Effector memory CD4-positive, alpha-beta T cell (primary cell): ENCODE results near the gene ABHD10.
A peak's percentile ranks its signal among the peaks of the same experiment; 100 is the strongest.

Source experiments
- DNase-seq, 3 donors: peaks; one replicate each; pipeline ENCODE4 v3.0.0-alpha.2; 2020
- H3K27ac ChIP-seq: 2 replicates; pipeline ENCODE4 v1.7.0; 2013; ENCODE audit warnings: mild to moderate bottlenecking, low read length, moderate library complexity; ENCODE audit not compliant: insufficient read depth, poor library complexity, severe bottlenecking
- H3K27me3 ChIP-seq: replicated peaks from 2 replicates; pipeline ENCODE4 v1.7.0; 2013; ENCODE audit warnings: mild to moderate bottlenecking, low read length; ENCODE audit not compliant: insufficient read depth, control insufficient read depth, poor library complexity, severe bottlenecking
- H3K36me3 ChIP-seq: 2 replicates; pipeline ENCODE4 v1.7.0; 2013; ENCODE audit warnings: mild to moderate bottlenecking, low read length, moderate library complexity; ENCODE audit not compliant: control insufficient read depth, insufficient read depth
- H3K4me1 ChIP-seq: 2 replicates; pipeline ENCODE4 v1.7.0; 2013; ENCODE audit warnings: low read length, mild to moderate bottlenecking; ENCODE audit not compliant: control insufficient read depth, insufficient read depth, poor library complexity, severe bottlenecking
- H3K4me3 ChIP-seq: 2 replicates; pipeline ENCODE4 v1.7.0; 2013; ENCODE audit warnings: low read length, low read depth, mild to moderate bottlenecking; ENCODE audit not compliant: insufficient read depth, poor library complexity, severe bottlenecking
- H3K9me3 ChIP-seq: 2 replicates; pipeline ENCODE4 v1.7.0; 2013; ENCODE audit warnings: mild to moderate bottlenecking, low read length, moderate library complexity; ENCODE audit not compliant: control insufficient read depth

The ABHD10 gene

DNA sequence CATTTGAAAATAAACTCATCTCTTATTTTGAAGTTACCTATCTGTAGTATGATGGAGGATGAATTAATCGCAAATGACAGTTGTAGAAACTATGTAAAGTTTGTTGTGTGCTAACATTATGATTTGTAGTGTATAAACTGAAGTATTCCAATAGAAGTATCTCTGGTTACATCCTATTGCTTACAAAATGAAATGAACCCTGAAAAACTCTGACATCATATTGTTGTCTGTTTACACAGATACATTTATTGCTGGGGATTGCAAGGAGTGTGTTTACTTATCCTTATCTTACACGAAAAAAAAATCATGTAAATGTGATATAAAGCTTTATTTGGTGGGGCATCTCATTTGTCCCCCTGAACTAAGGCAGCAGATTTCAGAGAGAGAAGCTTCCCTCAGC, 2.6 kb upstream of the ABHD10 start:
- no peak overlapping the region for H3K4me3 ChIP-seq
- no peaks in the 10 kb centered on the region for H3K9me3 ChIP-seq
- DNase-seq, result no peak
- no peak overlapping the region for H3K27ac ChIP-seq
- H3K36me3 ChIP-seq, result no peaks in the 10 kb centered on the region
- no peaks in the 10 kb centered on the region for H3K27me3 ChIP-seq
- H3K4me1 ChIP-seq, result no peaks in the 10 kb centered on the region

GRCh38 chr3:111979434-111980038, 710 bp downstream of the ABHD10 start:
- no peak for DNase-seq
- Histone ChIP-seq H3K4me1 (no peaks in the 10 kb centered on the region), H3K27ac (peak overlapping the region; percentile 78), H3K9me3 (no peaks in the 10 kb centered on the region), H3K4me3 (peak overlapping the region; percentile 94), H3K36me3 (no peaks in the 10 kb centered on the region), H3K27me3 (no peaks in the 10 kb centered on the region)

GRCh38 chr3:111980716-111981456, 2.1 kb downstream of the ABHD10 start:
- H3K27me3 ChIP-seq, result no peaks in the 10 kb centered on the region
- DNase-seq, result no peak
- no peak overlapping the region for H3K27ac ChIP-seq
- H3K4me1 ChIP-seq, result no peaks in the 10 kb centered on the region
- no peaks in the 10 kb centered on the region for H3K9me3 ChIP-seq
- no peak overlapping the region for H3K4me3 ChIP-seq
- H3K36me3 ChIP-seq, result no peaks in the 10 kb centered on the region

DNA sequence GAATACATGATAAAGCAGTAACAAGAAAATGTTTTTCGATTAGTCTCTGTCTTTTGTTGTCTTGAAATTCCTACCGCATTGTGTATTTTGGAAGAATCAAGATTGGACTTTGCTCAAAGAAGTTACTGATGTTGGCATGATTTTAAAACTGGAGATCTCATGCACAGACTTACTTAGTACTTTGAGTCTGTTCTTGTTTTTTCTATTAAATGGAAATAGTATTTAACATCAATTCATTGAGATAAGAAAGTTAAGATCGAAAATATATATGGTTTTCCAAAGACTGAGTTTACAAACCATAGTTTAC, 2.6 kb downstream of the ABHD10 start:
- no peaks in the 10 kb centered on the region for H3K36me3 ChIP-seq
- no peak overlapping the region for H3K27ac ChIP-seq
- no peaks in the 10 kb centered on the region for H3K4me1 ChIP-seq
- H3K27me3 ChIP-seq, result no peaks in the 10 kb centered on the region
- no peak overlapping the region for H3K4me3 ChIP-seq
- DNase-seq, result no peak
- no peaks in the 10 kb centered on the region for H3K9me3 ChIP-seq

DNA sequence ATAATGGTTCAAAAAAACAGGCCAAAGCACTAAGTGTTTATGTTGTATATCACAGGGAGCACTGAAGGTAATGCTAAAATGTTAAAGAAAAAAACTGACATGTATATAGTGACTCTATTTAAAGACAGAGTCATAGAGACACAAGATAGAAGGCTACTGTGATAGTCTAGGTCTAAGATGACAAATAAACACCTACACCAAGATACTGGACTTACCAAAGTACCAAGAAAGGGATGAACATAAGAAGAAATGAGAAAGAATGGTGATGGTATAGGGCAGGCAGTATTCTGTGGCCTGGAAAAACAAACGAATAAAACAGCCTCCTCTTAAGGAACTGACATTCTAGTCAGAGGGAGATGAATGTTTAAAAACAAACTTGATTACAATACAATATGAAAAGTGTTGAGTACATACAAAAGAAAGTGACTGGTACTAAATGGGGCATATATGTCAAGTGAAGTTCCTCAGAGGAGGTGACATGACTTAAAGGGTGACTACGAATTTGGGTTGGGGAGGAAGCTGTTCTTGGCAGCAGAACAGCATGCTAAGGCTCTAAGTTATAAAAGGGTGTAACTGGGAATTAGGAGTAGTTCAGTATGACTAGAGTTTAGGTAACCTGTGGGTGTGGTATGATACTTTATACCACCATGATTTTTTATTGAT, 5.9 kb downstream of the ABHD10 start:
- Histone ChIP-seq H3K27me3 (no peaks in the 10 kb centered on the region), H3K27ac (no peak overlapping the region), H3K9me3 (no peaks in the 10 kb centered on the region), H3K4me3 (no peak overlapping the region), H3K4me1 (no peaks in the 10 kb centered on the region), H3K36me3 (no peaks in the 10 kb centered on the region)
- DNase-seq, result no peak

GRCh38 chr3:111986800-111987199, 8.0 kb downstream of the ABHD10 start:
- Histone ChIP-seq H3K9me3 (no peaks in the 10 kb centered on the region), H3K27me3 (no peaks in the 10 kb centered on the region), H3K36me3 (peaks cover 7% of the 10 kb centered on the region), H3K4me3 (no peak overlapping the region), H3K27ac (no peak overlapping the region), H3K4me1 (no peaks in the 10 kb centered on the region)
- no peak for DNase-seq

DNA sequence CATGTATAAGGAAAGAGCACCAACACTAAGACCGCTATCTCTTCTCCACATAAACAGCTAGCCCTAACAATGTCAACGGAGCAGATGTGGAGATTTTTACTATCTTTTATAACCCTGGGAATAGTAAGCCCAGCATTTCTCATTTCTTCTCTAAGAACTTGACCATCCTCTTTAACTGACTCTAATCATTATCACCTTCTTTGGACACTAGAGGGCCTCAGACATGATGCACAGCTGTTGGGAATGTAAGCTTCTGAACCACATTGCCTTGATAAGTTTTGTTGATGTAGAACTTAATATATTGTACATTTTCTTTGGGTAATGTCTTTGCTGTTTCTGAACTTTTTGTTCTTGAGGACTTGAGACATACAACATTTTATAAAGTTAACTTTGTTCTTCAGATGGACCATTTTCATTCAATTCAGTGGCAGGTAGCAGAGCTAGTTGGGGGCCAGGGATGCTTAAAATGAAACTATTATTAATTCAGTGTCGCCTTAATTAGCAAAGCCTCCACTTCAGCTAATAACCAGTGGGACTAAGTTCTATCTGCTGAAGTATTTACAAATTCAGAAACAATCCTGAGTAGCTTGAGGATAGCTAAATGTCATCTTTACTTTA, 10.3 kb downstream of the ABHD10 start:
- Histone ChIP-seq H3K27me3 (no peaks in the 10 kb centered on the region), H3K9me3 (no peaks in the 10 kb centered on the region), H3K27ac (no peak overlapping the region), H3K4me3 (no peak overlapping the region), H3K36me3 (peaks cover 18% of the 10 kb centered on the region), H3K4me1 (no peaks in the 10 kb centered on the region)
- DNase-seq, result no peak

DNA sequence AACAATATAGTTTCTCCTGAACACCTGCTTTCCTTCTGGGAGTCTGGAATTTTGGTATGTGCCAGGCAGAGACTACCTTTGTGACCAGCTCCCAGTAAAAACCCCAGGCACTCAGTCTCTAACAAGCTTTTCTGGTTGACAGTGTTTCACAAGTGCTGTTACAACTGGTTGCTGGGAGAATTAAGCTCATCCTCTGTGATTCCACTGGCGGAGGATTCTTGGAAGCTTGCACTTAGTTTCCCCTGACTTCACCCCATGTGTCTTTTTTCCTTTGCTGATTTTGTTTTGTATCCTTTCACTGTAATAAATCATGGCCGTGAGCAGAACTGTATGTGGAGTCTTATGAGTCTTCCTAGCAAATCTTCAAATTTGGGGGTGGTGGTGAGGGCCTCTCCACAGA, 14.2 kb downstream of the ABHD10 start:
- peaks cover 18% of the 10 kb centered on the region for H3K36me3 ChIP-seq
- no peaks in the 10 kb centered on the region for H3K4me1 ChIP-seq
- no peak overlapping the region for H3K27ac ChIP-seq
- DNase-seq, result no peak
- H3K4me3 ChIP-seq, result no peak overlapping the region
- no peaks in the 10 kb centered on the region for H3K9me3 ChIP-seq
- H3K27me3 ChIP-seq, result no peaks in the 10 kb centered on the region

DNA sequence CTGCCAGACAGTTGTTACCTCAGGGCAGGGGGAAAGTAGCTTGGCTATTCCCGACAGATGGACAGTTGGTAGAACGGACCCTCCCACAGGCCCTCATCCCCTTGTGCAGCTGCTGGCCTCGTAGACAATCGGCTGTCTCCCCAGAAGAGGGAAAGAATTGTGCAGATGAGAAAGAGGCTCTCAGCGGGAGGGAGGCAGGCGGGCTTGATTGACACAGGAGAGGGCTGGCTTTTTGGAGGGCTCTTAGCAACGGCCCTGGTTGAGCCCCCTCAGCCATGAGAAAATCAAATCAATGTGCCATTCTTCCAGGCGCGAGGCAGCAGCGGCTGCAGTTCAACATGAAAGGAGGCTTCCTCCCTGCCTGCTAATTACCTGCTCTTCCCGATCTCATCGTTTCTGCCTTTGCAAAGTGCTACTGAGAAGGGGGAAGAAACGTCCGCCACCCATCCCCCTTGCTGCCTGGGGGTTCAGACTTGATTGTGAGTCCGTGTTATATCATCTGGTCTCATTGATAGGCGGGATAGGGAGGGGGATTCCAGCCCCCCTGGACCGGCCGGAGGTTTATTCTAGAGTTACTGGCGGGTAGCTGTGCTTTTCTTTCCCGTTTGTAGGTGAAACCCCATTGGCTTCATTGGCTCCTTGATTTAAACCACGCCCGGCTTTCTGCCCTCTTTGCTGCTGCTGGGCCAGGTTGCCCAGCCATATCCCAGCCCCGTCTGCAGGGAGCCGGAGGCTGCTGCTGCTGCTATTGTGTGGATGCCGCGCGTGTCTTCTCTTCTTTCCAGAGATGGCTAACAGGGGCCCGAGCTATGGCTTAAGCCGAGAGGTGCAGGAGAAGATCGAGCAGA, 20.0 kb downstream of the ABHD10 start, which contains the start of gene TAGLN3:
TSS of gene TAGLN3 (plus strand) at position 287 of the 848 bp plus-strand sequence. CDS start at position 788, 501 bp downstream.
- Histone ChIP-seq H3K27ac (no peak within 1 kb of the TSS), H3K36me3 (no peaks in the 10 kb centered on the region), H3K9me3 (no peaks in the 10 kb centered on the region), H3K4me1 (peaks cover 18% of the 10 kb centered on the region), H3K4me3 (peak within 1 kb of the TSS; percentile 11), H3K27me3 (no peaks in the 10 kb centered on the region)
- no peak for DNase-seq
